AG04450 (cell line): Measurements from ENCODE around the gene CHD9NB. TPM values are rescaled to one million over a fixed set of nuclear protein-coding genes. Genes with fewer than 3 reads are reported as not detected.

Source experiments
- CTCF ChIA-PET: fragments of 300-600, 350-600 bp; formaldehyde crosslinking; extraction: SDS; loops from one replicate; lab custom pipeline; 2022; ENCODE audit warnings: antibody characterized with exemption, inconsistent platforms; lab: Charles Lee
- POLR2A ChIA-PET: fragments of 350-600 bp; formaldehyde crosslinking; extraction: SDS; loops from one replicate; lab custom pipeline; 2021; ENCODE audit warnings: antibody characterized with exemption, inconsistent platforms; lab: Yijun Ruan, JAX
- DNase-seq: peaks from one replicate; pipeline ENCODE4 v3.0.0-alpha.2; 2011; ENCODE audit warnings: low read depth, low spot score
- H3K27ac ChIP-seq: one replicate; pipeline ENCODE4 v1.5.1; 2012; ENCODE audit warnings: low read depth, low read length, control low read depth
- H3K27me3 ChIP-seq: one replicate; pipeline ENCODE4 v1.6.0; 2012; ENCODE audit warnings: low read length; ENCODE audit not compliant: control insufficient read depth, insufficient read depth
- H3K4me3 ChIP-seq: 2 replicates; pipeline ENCODE4 v1.5.1; 2011; ENCODE audit warnings: mild to moderate bottlenecking, low read depth, low read length, control low read depth
- H3K9me3 ChIP-seq: 2 replicates; pipeline ENCODE4 v1.5.1; 2012; ENCODE audit warnings: low read length; ENCODE audit not compliant: control insufficient read depth, insufficient read depth
- CTCF ChIP-seq: IDR thresholded peaks from 2 replicates; pipeline ENCODE4 v1.5.1; 2011; ENCODE audit warnings: low read depth, low read length, control low read depth, inconsistent platforms
- polyA plus RNA-seq: library from polyadenylated mRNA; depleted of rRNA; stranded (reverse); fragments of >200 nt; gene quantifications from 2 replicates; pipeline ENCODE4 v1.2.3, GENCODE V29; 2011

The CHD9NB gene
- polyA plus RNA-seq, 1 experiment: 1.2 TPM

- Histone ChIP-seq H3K27ac (no peak overlapping the region), H3K4me3 (no peak overlapping the region), H3K27me3 (peaks cover 4% of the 10 kb centered on the region), H3K9me3 (no peaks in the 10 kb centered on the region)
- POLR2A ChIA-PET: no interaction called here
- no peak for DNase-seq
- CTCF ChIA-PET: interaction anchor here (0.6 kb wide), 1 partner anchor 14 kb away, joined by 3 read pairs; no protein-coding TSS in a partner anchor
- no peak for TF ChIP-seq CTCF
Observed at GRCh38 chr16:53036066-53036465, 16.6 kb downstream of the CHD9NB start.

GRCh38 chr16:53035176-53035942, 17.3 kb downstream of the CHD9NB start:
- no peaks in the 10 kb centered on the region for H3K27me3 ChIP-seq
- no peak overlapping the region for H3K4me3 ChIP-seq
- no peak for TF ChIP-seq CTCF
- H3K27ac ChIP-seq: no peak overlapping the region
- H3K9me3 ChIP-seq: no peaks in the 10 kb centered on the region
- ChIA-PET POLR2A (no interaction called here), CTCF (no interaction called here)
- DNase-seq: no peak

DNA sequence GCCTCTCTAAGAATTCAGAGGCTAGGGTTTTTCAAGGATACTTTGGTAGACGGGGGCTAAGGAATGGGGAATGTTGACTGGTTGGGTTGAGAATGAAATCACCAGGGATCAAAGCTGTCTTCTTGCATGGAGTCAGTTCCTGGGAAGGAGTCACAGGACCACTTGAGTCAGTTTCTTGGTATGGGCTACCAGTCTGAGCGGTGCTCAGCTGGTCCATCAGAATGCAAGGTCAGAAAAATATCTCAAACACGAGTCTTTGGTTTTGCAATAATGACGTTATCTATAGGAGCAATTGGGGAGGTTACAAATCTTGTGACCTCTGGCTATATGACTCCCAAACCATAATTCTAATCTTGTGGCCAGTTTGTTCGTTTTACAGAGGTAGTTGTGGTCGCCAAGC, 18.4 kb downstream of the CHD9NB start:
- ChIA-PET POLR2A (no interaction called here), CTCF (interaction anchor here (0.6 to 0.9 kb wide), 2 partner anchors 12 to 50 kb away, joined by 3 to 6 read pairs; no protein-coding TSS in a partner anchor)
- Histone ChIP-seq H3K9me3 (no peaks in the 10 kb centered on the region), H3K4me3 (no peak overlapping the region), H3K27ac (no peak overlapping the region), H3K27me3 (no peaks in the 10 kb centered on the region)
- DNase-seq: no peak
- no peak for TF ChIP-seq CTCF

GRCh38 chr16:53031323-53031942, 21.3 kb downstream of the CHD9NB start:
- ChIA-PET POLR2A (no interaction called here), CTCF (no interaction called here)
- Histone ChIP-seq H3K27ac (no peak overlapping the region), H3K9me3 (no peaks in the 10 kb centered on the region), H3K27me3 (no peaks in the 10 kb centered on the region), H3K4me3 (no peak overlapping the region)
- DNase-seq: no peak
- TF ChIP-seq CTCF: no peak

- DNase-seq: no peak
- no peaks in the 10 kb centered on the region for H3K27me3 ChIP-seq
- ChIA-PET CTCF (interaction anchor here (0.9 kb wide), 1 partner anchor 8 kb away, joined by 3 read pairs; no protein-coding TSS in a partner anchor), POLR2A (no interaction called here)
- H3K4me3 ChIP-seq: no peak overlapping the region
- no peak for TF ChIP-seq CTCF
- H3K9me3 ChIP-seq: no peaks in the 10 kb centered on the region
- no peak overlapping the region for H3K27ac ChIP-seq
Observed at GRCh38 chr16:53029971-53030370, 22.7 kb downstream of the CHD9NB start.
